ENCODE data around the gene CDKN2B-AS1.

The CDKN2B-AS1 gene

DNA sequence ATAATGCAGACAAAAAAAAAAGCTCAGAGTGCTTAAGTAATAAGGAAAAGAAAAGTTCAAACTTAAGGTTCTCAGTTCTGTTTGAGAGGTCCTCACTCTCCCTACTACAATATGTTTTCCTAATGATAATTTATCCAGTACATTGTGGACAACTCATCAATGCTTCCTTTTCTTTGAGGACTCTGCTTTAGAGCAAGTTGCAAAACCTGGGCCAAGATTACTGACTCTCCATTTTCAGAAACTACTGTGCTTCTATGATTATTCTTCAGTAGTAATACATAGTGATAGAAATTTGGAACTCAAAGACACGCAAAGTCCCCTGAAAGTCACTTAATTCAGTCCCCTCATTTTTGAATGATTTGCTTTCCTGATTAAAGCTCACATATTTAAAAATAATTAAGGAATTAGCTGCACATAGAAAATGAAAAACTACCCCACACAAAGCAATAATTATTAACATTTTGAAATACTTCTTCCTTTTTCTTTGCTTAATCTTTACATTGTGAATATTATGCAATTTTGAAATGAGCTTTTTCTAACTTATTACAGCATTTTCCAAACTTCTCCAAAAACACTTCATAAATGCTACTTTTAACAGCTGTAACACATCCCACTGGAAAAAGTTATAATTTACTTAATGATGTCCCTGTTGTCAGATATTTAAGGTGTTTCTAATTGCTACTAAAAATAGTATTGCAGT, 11.6 kb upstream of the CDKN2B-AS1 start:
- DNase-seq (ENCODE audit: low read depth, low spot score): no peak

DNA sequence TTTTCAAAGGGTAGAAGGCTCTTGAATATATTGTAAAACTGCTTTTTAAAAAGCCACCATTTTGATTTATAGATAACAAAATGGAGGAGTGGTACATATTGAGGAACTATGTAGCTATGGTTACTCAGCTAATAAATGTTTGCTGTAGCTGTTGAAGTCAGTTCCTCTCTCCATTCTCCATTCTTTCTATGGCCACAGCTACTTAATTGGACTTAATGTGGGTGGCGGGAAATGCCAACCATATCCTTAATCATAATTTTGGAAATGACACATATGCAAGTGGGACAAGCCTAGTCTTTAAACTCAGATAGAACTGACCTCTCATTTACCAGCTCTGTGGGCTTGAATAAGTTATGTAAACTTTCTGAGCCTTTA, 11.0 kb upstream of the CDKN2B-AS1 start:
- DNase-seq (ENCODE audit: low read depth, low spot score): no peak

DNA sequence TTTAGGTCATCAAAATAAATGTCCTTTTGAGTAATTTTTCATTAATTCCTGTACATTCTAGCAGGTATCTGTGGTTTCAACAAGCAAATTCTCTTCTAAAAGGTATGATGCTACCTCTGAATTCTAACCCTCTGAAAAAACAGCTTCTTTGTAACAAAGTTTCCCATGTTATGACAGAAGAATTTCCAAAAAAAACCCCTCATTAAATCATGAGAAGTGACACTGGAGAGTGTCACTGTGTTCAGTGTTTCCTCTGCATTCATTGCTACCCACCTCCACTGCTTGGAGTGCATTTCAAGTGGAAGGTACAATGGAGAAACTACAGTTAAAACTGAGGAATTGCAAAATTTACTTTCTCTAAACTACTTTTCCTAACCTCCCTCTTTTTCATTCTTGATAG, 10.5 kb upstream of the CDKN2B-AS1 start:
- DNase-seq (ENCODE audit: low read depth, low spot score): no peak

GRCh38 chr9:21985964-21986667, 8.5 kb upstream of the CDKN2B-AS1 start:
- DNase-seq (ENCODE audit: low read depth, low spot score): no peak

- no peak for DNase-seq (ENCODE audit: low read depth, low spot score)
Measured at GRCh38 chr9:21988056-21988990, 6.3 kb upstream of the CDKN2B-AS1 start.

DNA sequence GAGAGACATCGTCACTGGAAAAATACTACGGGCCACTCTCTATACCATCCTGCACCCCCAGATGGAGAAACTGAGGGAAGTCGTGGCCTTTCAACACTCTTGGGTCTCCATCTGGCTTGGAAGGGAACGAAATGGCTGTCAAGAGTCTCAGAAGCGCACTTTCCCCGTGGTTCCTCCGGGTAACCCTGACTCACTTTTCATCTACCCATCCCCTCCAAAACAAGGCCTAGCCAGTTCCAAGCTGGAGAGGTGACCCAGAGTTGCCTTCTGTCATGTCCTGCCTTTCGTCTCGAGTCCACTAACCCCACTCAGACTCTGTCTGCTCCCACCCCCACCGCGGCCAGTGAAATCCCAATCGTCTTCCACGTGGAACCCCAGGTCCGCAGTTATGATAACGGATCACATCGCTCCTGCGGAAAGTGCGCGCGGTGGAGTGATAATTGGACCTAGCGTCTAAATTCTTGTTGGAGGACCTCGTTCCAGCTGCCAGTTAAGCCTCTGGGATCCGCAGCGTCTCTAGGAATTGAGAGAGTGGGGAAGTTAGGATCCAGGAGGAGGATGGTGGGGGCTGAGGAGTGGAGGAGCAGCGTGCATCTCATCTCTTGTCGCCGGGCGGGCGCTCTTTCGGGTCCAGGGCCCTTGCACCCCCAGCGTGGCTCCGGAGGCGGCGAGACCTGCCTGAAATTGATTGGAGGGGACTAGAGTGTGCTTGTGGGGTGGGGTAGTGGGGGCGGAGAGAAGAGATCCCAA, 5.0 kb upstream of the CDKN2B-AS1 start:
- no peak for DNase-seq (ENCODE audit: low read depth, low spot score)

DNA sequence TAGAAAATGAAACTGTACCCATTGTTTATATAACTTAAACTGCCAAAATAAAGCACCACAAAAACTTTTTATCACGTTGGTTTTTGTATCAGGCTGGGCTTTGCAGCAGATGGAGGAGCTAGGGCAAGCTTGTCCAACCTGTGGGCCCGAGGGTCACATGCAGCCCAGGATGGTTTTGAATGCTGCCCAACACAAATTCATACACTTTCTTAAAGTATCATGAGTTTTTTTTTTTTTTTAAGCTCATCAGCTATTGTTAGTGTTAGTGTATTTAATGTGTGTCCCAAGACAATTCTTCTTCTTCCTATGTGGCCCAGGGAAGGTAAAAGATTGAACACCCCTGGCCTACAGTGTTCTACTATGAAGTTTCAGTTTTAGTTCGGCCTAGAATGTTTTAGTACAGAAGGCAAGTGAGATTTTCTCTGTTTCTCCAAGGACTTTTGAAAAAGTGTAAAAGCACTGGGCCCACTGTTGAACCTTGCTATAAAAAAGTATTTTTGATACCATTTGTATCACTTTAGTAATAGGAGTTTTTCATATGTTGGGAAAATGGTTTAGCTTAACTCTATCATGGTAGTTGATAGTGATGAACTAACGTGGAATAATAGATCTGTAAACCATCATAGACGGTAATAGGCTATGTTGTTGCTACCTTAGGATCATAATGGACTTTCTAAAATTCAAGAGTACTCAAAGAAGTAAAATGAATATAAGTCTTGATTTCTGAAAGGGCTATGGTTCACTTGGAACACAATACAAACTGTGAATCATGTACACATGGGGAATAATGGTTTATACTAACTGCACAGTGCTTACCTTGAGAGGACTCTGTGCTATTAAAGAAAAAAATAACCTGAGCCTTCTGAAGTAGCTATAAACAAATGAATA, 3.3 kb upstream of the CDKN2B-AS1 start:
- DNase-seq (ENCODE audit: low read depth, low spot score): no peak

DNA sequence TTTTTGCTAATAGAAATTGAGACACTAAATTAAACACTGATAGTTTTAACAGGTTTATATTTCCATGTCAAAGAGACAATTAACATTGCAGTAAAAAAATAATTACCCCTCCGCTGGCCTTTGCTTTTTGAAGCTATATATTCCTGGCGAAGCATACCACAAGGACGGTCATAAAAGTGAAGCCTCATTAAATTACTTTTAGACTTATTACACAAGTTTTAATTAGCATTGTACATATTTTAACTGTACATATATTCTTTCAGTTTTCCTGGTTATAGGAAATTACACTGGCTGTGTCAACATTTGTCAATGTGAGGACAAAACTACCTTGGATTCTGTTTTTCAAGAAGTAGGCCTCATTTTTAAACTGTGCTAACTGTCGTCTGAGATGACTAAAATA, 1.6 kb upstream of the CDKN2B-AS1 start:
- DNase-seq (ENCODE audit: low read depth, low spot score): no peak

DNA sequence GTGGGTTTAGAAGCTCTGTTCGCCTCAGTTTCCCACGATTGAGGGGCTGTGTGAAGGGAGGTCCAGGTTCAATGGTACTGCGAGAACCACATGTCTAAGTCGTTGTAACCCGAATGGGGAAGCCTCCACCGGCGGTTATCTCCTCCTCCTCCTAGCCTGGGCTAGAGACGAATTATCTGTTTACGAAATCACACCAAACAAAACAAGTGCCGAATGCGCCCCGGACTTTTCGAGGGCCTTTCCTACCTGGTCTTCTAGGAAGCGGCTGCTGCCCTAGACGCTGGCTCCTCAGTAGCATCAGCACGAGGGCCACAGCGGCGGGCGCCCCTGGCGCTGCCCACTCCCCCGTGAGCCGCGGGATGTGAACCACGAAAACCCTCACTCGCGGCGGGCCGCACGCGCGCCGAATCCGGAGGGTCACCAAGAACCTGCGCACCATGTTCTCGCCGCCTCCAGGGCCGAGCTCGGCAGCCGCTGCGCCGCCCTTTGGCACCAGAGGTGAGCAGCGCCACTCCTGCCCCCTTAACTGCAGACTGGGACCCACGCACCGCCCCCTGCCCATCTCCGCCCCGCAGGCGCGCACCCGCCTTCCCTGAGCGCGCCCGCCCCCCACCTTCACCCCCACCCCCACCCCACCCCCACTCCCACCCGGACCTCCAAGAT, 567 bp upstream of the CDKN2B-AS1 start, which contains the start of gene CDKN2A:
Gene CDKN2A, minus strand, starts transcription at position 500 of the 663 bp plus-strand sequence.
- peak; percentile 81 for DNase-seq (ENCODE audit: low read depth, low spot score)

- DNase-seq (ENCODE audit: low read depth, low spot score): peak; percentile 86
Measured at GRCh38 chr9:21995006-21995665, 545 bp downstream of the CDKN2B-AS1 start.

DNA sequence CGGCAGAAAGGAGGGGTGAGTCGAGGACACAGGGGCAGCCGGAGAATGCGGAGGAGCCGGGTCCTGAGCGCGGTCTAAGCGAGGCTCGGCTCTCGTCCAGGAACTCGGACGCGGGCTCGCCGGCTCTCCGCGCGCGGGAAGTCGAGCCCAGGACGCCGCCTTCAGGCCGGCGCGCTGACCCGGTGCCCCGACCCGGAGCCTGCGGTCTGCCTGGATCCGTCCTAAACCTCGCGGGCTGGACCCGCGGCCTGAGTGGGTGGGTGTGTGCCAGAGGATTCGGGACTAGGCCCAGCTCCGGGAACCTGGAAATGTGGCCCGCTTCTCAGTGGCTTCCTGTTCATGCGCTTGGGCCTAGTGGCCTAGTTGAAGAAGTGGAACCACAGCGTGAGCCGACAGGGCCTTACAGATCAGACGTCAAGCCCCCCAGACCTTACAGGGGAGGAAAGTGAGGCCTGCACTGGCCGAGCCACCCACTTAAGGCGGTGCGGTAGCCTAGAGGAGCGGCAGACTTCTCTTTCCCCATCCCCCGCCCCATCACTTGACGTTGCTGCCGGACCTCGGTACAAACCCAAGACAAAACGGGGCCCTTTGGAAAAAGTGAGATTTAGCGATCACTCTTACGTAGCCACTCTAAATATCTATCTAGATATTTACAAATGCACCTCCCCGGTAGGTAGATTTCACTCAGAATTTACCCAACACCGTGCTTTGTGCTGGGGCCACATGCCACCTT, 1.2 kb downstream of the CDKN2B-AS1 start:
- peak; percentile 84 for DNase-seq (ENCODE audit: low read depth, low spot score)

DNA sequence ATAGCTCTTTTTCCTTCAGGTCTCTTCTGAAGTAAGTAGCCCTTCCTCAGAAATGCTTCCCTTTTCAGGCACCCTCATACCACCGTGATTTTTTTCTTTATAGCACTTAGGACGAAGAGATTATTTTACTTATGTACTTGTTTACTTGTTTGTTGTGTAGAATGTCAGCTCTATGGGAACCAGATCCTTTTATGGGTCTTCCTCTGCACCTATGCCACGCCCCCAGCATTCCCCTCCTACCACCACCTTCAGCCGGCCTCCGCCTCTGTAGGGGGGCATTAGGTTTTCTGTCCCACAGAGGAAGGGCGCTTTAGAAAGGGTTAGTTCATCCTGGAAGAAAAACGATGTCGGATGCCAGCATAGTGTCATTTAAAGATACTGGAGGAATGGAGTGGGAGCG, 1.8 kb downstream of the CDKN2B-AS1 start:
- DNase-seq (ENCODE audit: low read depth, low spot score): peak; percentile 34

DNA sequence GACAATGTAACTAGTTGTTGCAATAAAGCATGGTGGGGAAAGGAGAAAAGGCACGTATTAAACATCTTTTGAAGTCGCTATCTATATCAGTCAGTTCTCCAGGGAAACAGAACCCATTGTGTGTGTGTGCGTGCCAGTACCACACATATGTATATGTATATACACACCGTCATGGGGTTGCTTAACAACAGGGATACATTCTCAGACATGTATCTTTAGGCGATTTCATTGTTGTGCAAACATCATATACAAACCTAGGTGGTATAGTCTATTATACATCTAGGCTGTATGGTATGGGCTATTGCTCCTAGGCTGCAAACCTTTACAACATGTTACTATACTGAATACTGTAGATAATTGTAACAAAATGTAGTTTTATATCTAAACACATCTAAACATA, 2.3 kb downstream of the CDKN2B-AS1 start:
- no peak for DNase-seq (ENCODE audit: low read depth, low spot score)

DNA sequence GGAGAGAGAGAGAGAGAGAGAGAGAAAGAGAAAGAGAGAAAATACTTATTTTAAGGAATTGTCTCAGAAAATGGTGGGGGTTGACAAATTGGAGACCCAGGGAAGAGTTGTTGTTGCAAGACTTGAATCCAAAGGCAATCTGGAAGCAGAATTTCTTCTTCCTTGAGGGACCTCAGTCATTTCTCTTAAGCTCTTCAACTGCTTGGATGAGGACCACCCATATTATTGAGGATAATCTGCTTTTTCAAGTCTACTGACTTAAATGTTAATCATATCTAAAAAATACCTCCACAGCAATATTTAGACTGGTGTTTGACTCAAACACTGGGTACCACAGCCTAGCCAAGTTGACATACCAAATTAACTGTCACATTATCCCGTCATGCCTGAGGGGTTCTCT, 2.9 kb downstream of the CDKN2B-AS1 start:
- DNase-seq (ENCODE audit: low read depth, low spot score): no peak

- no peak for DNase-seq (ENCODE audit: low read depth, low spot score)
Measured at GRCh38 chr9:21998026-21998425, 3.4 kb downstream of the CDKN2B-AS1 start.

DNA sequence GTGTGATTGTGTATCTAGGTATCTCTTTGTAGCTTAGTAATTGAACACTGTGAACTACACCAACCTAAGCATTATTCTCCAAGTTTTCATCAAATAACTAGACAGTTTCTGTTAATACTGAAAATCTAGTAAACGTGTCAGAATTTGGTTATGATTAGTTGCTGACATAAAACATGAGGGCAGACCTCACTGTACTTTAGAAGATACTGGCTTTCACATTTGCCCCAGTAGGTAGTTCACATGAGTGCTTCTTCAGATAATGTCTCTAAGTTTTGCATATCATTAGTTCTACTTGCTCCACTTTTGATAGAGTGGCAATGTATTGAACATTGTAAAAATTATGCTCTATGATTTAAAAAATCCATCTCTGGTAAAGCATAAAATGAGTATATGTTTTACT, 7.4 kb downstream of the CDKN2B-AS1 start:
- DNase-seq (ENCODE audit: low read depth, low spot score): no peak

GRCh38 chr9:22005021-22005701, 10.6 kb downstream of the CDKN2B-AS1 start:
- DNase-seq (ENCODE audit: low read depth, low spot score): peak; percentile 58

Measured in astrocyte of the hippocampus (primary cell).